Caco-2 (cell line): ENCODE data around the gene TSHZ1. TPM values are rescaled to one million over a fixed set of nuclear protein-coding genes. Genes with fewer than 3 reads are reported as not detected.

Experiments used
- BruUV-seq: library from RNA; stranded (reverse); fragments of 400-500 nt; replicated peaks from 2 replicates; lab custom pipeline; 2021; lab: Mats Ljungman, UMichigan
- CTCF ChIA-PET: fragments of 300-600 bp; sonication (Branson Sonifier 250); formaldehyde crosslinking; loops from one replicate; lab custom pipeline; 2022; ENCODE audit warnings: antibody characterized with exemption; lab: Charles Lee
- POLR2A ChIA-PET: fragments of 300-600 bp; sonication (Branson Sonifier 250); formaldehyde crosslinking; loops from one replicate; lab custom pipeline; 2022; ENCODE audit warnings: antibody characterized with exemption; lab: Charles Lee
- DNase-seq, 2 experiments: peaks; one replicate each; pipeline versions ENCODE4 v3.0.0 to v3.0.0-alpha.2; 2020 to 2022
- H3K27me3 ChIP-seq: replicated peaks from 2 replicates; pipeline ENCODE4 v1.6.0; 2011; ENCODE audit warnings: low read length; ENCODE audit not compliant: control insufficient read depth, insufficient read depth
- H3K36me3 ChIP-seq: 2 replicates; pipeline ENCODE4 v1.5.1; 2011; ENCODE audit warnings: low read length; ENCODE audit not compliant: control insufficient read depth, insufficient read depth
- H3K4me1 ChIP-seq: fragments of 250-450 bp; sonication (Bioruptor Pico); 2 replicates; pipeline ENCODE4 v1.5.1; 2020; ENCODE audit warnings: mild to moderate bottlenecking
- H3K4me3 ChIP-seq: 2 replicates; pipeline ENCODE4 v1.5.1; 2011; ENCODE audit warnings: low read depth, mild to moderate bottlenecking, control low read depth, low read length
- H3K9me3 ChIP-seq: fragments of 250-450 bp; sonication (Bioruptor Pico); 2 replicates; pipeline ENCODE4 v1.5.1; 2020; ENCODE audit warnings: mild to moderate bottlenecking, moderate library complexity
- H3K27ac Mint-ChIP-seq: one replicate; pipeline ENCODE4 v1.8.0; 2022; ENCODE audit warnings: mixed read lengths; ENCODE audit not compliant: unreplicated experiment
- H3K27me3 Mint-ChIP-seq: one replicate; pipeline ENCODE4 v1.8.0; 2022; ENCODE audit warnings: mixed read lengths; ENCODE audit not compliant: insufficient read depth, unreplicated experiment
- H3K36me3 Mint-ChIP-seq: one replicate; pipeline ENCODE4 v1.8.0; 2022; ENCODE audit warnings: mild to moderate bottlenecking, mixed read lengths; ENCODE audit not compliant: insufficient read depth, unreplicated experiment
- H3K4me1 Mint-ChIP-seq: one replicate; pipeline ENCODE4 v1.8.0; 2022; ENCODE audit warnings: low read depth, mixed read lengths; ENCODE audit not compliant: unreplicated experiment
- H3K4me3 Mint-ChIP-seq: one replicate; pipeline ENCODE4 v1.8.0; 2022; ENCODE audit warnings: mild to moderate bottlenecking, moderate library complexity, mixed read lengths; ENCODE audit not compliant: unreplicated experiment
- H3K9me3 Mint-ChIP-seq: one replicate; pipeline ENCODE4 v1.8.0; 2022; ENCODE audit warnings: mixed read lengths; ENCODE audit not compliant: unreplicated experiment
- intact Hi-C: fragments of 100-400 bp; cut with micrococcal nuclease; formaldehyde crosslinking; loops from one replicate; pipeline ENCODE4 v1.10.0; 2022; ENCODE audit not compliant: unreplicated experiment
- total RNA-seq: library from RNA; stranded (reverse); gene quantifications from 2 replicates; pipeline ENCODE4 v1.2.3, GENCODE V29; 2022
- TF ChIP-seq, protein P1 (sequence below), 2 experiments: fragments of 200-600 bp in 1 of 2; IDR thresholded peaks; 1 replicate in 1 of 2; 2 replicates in 1 of 2; pipeline versions ENCODE4 v1.5.1 to v1.8.0; 2011 to 2022; ENCODE audit warnings: antibody characterized with exemption in 1 of 2, control low read depth in 1 of 2, inconsistent platforms in 1 of 2, low read depth in 1 of 2, low read length in 1 of 2, mild to moderate bottlenecking in 1 of 2, moderate library complexity in 1 of 2; ENCODE audit not compliant: insufficient read depth in 1 of 2, severe bottlenecking in 1 of 2, unreplicated experiment in 1 of 2

Gene TSHZ1
- total RNA-seq, 1 experiment from 2014 or later, result 4.4 TPM

DNA sequence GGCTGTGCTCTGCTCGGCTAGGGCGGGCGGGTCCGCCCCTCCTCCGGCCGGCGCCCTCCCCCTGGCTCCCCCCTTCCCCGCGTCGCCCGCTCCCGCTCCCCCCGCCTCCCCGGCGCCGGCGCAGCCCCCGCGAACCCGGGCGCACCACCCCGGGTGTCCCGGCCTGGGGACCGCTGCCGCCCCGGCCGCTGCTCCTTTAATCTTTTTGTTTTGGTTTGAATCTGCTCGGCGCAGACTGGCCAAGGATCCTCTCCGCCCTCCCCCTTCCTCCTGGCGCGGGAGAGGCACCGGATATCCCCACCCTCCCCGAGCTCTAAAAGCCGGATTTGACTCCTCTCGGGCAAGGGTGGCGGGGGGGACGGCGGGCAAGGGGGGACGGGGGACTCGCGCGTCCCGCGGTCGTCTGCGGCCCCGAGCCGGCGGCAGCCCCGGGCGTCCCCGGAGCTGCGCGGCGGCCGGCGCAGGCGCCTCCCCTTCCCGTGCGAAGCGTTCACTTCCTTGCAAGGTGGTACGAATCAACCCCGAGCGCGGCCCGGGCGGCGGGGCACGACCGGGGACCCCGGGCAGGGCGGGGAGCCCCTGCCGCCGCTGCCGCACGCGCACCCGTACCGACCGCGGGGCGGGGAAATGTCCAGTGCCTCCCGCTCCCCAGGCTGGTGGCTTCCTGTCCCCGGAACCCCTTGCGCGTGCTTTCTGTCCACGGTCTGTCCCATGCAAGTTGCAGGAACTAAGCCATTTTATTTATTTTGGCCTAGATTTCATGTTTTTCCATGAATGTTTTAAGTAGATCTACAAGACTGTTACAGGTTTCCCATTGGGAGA lies 1.3 kb upstream of the TSHZ1 start, which contains the start of gene PTGR3:
TSS of gene PTGR3 (minus strand) at position 11 of the 822 bp plus-strand sequence. CDS start 81 bp downstream, outside the sequence.
- Histone ChIP-seq H3K9me3 (no peaks in the 10 kb centered on the region), H3K36me3 (no peaks in the 10 kb centered on the region), H3K4me1 (no peaks in the 10 kb centered on the region; the same call in 1 of the 2 replicates), H3K4me3 (peak within 1 kb of the TSS; percentile 64), H3K27me3 (no peaks in the 10 kb centered on the region)
- TF ChIP-seq, protein P1, sequence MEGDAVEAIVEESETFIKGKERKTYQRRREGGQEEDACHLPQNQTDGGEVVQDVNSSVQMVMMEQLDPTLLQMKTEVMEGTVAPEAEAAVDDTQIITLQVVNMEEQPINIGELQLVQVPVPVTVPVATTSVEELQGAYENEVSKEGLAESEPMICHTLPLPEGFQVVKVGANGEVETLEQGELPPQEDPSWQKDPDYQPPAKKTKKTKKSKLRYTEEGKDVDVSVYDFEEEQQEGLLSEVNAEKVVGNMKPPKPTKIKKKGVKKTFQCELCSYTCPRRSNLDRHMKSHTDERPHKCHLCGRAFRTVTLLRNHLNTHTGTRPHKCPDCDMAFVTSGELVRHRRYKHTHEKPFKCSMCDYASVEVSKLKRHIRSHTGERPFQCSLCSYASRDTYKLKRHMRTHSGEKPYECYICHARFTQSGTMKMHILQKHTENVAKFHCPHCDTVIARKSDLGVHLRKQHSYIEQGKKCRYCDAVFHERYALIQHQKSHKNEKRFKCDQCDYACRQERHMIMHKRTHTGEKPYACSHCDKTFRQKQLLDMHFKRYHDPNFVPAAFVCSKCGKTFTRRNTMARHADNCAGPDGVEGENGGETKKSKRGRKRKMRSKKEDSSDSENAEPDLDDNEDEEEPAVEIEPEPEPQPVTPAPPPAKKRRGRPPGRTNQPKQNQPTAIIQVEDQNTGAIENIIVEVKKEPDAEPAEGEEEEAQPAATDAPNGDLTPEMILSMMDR (IDR thresholded peaks at IDR 0.05; ENCODE audit: insufficient read depth in 1 of 2, low read depth in 1 of 2, low read length in 1 of 2, severe bottlenecking in 1 of 2, unreplicated experiment in 1 of 2), result no peak
- Mint-ChIP-seq H3K9me3 (no peaks in the 10 kb centered on the region), H3K4me3 (peak within 1 kb of the TSS; percentile 83), H3K27me3 (no peaks in the 10 kb centered on the region), H3K36me3 (peaks cover 18% of the 10 kb centered on the region), H3K4me1 (no peaks in the 10 kb centered on the region), H3K27ac (no peak within 1 kb of the TSS)
- BruUV-seq, result no TSS peak
- ChIA-PET CTCF (no interaction called here), POLR2A (interaction anchor here (0.6 kb wide), 2 partner anchors 462 to 488 kb away, joined by 3 read pairs; no protein-coding TSS in a partner anchor)
- intact Hi-C loops, result no loop called here
- DNase-seq, result peak; percentile 69 to 79

DNA sequence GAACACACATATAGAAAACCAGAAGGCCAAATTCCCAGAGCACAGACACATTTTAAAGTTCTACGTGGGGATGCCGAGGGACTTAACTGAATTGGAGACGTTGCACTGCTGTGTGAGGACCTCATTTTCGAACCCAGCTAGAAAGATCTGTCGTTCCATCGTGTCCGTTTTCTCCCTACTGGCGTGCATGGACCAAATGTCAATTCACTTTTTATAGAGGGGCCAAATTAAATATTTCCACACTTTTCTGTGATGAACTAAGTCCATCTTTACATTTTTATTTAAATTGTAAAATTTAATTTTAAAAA lies 692 bp upstream of the TSHZ1 start:
- H3K4me1 ChIP-seq, result peaks cover 5% of the 10 kb centered on the region; the same call in 1 of the 2 replicates
- Mint-ChIP-seq H3K36me3 (peaks cover 18% of the 10 kb centered on the region), H3K9me3 (no peaks in the 10 kb centered on the region), H3K27me3 (no peaks in the 10 kb centered on the region), H3K4me1 (no peaks in the 10 kb centered on the region), H3K4me3 (peak overlapping the region; percentile 83), H3K27ac (no peak overlapping the region)
- H3K36me3 ChIP-seq, result no peaks in the 10 kb centered on the region
- H3K27me3 ChIP-seq, result no peaks in the 10 kb centered on the region
- intact Hi-C loops, result no loop called here
- TF ChIP-seq, protein P1 (IDR thresholded peaks at IDR 0.05; ENCODE audit: insufficient read depth in 1 of 2, low read depth in 1 of 2, low read length in 1 of 2, severe bottlenecking in 1 of 2, unreplicated experiment in 1 of 2), result no peak
- H3K9me3 ChIP-seq, result no peaks in the 10 kb centered on the region
- ChIA-PET POLR2A (no interaction called here), CTCF (no interaction called here)
- DNase-seq, result no peak
- H3K4me3 ChIP-seq, result peak overlapping the region; percentile 64
- BruUV-seq, result no TSS peak

DNA sequence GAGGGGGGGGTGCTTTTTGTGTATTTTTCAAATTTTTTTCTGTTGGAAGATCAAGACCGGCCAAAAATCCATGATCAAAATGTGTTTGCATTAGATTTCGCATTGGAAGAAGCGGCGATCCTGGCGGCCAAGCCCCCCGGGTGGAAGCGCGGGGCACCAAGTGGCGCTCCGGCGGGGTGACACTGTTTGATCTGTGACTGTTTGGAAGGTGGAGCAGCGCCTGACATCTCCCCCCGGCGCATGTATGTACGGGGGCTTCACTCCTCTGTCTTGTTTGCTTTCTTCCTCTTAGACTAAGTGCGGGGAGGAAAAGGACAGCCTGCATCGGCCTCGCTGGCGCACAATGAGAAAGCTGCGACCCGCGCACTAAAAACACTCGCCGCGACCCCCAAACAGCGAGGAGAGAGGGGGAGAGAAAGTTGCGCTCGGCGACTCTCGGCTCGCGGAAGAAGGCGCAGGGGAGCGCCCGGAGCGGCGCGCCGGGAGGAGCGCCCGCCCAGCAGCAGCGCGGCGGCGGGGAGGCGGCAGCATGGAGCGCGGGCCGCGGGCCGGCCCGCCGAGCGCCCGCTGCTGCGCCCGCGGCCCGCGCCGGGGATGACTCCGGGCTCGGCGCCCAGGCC lies 515 bp downstream of the TSHZ1 start:
- peak in 1 of 2 experiments; percentile 1 for DNase-seq
- Mint-ChIP-seq H3K27ac (no peak overlapping the region), H3K4me3 (peak overlapping the region; percentile 83), H3K27me3 (no peaks in the 10 kb centered on the region), H3K36me3 (peaks cover 18% of the 10 kb centered on the region), H3K4me1 (no peaks in the 10 kb centered on the region), H3K9me3 (no peaks in the 10 kb centered on the region)
- intact Hi-C loops, result no loop called here
- Histone ChIP-seq H3K9me3 (no peaks in the 10 kb centered on the region), H3K4me3 (peak overlapping the region; percentile 64), H3K27me3 (no peaks in the 10 kb centered on the region), H3K36me3 (no peaks in the 10 kb centered on the region), H3K4me1 (peaks cover 8% of the 10 kb centered on the region; the same call in 1 of the 2 replicates)
- ChIA-PET POLR2A (interaction anchor here (0.7 to 1.0 kb wide), 2 partner anchors 82 to 587 kb away, joined by 3 to 7 read pairs; no protein-coding TSS in a partner anchor), CTCF (interaction anchor here (0.7 kb wide), 1 partner anchor 940 kb away, joined by 6 read pairs; no protein-coding TSS in a partner anchor)
- TF ChIP-seq, protein P1 (IDR thresholded peaks at IDR 0.05; ENCODE audit: insufficient read depth in 1 of 2, low read depth in 1 of 2, low read length in 1 of 2, severe bottlenecking in 1 of 2, unreplicated experiment in 1 of 2), result no peak
- BruUV-seq, result no TSS peak
